Adrenal gland (tissue), 5 donors: ENCODE measurements around the gene CHDH.

Experiments
- CTCF ChIP-seq, 6 experiments: fragments of 450-650 bp in 4 of 6; fragments of 200-600 bp in 2 of 6; sonication (generic) in 1 of 6; IDR thresholded peaks; 1 replicate in 5 of 6; 2 replicates in 1 of 6; pipeline versions ENCODE4 v1.5.1 to v1.8.0; 2016 to 2021; ENCODE audit warnings: antibody characterized with exemption in 6 of 6, mild to moderate bottlenecking in 2 of 6, moderate library complexity in 1 of 6
- POLR2A ChIP-seq, 2 donors: fragments of 450-650 bp; IDR thresholded peaks; one replicate each; pipeline ENCODE4 v1.6.1; 2017; ENCODE audit warnings: antibody characterized with exemption in 2 of 2, mild to moderate bottlenecking in 2 of 2, moderate library complexity in 1 of 2
- donor health status: DM: no; HTN: no; CAD: no.

GRCh38 chr3:53801319-53801718 lies 44.9 kb downstream of the CHDH start:
- TF ChIP-seq CTCF (IDR thresholded peaks at IDR 0.05) (no peak), POLR2A (IDR thresholded peaks at IDR 0.05) (no peak)
